Skin of body (tissue), 2 donors: Measurements from ENCODE around the gene B4GALT5. TPM values are rescaled to one million over a fixed set of nuclear protein-coding genes. Genes with fewer than 3 reads are reported as not detected.

Experiments
- DNase-seq: peaks from one replicate; lab custom pipeline; 2025; lab: John Stamatoyannopoulos, UW
- total RNA-seq: library from RNA; depleted of rRNA; stranded (reverse); fragments of >200 nt; gene quantifications from one replicate; pipeline ENCODE4 v1.2.3, GENCODE V29; 2014

The B4GALT5 gene
- total RNA-seq, 1 donor from 2014 or later = 16.2 TPM

- no peak for DNase-seq
These were observed 12.4 kb downstream of the B4GALT5 start for GRCh38 chr20:49701241-49701790.

DNA sequence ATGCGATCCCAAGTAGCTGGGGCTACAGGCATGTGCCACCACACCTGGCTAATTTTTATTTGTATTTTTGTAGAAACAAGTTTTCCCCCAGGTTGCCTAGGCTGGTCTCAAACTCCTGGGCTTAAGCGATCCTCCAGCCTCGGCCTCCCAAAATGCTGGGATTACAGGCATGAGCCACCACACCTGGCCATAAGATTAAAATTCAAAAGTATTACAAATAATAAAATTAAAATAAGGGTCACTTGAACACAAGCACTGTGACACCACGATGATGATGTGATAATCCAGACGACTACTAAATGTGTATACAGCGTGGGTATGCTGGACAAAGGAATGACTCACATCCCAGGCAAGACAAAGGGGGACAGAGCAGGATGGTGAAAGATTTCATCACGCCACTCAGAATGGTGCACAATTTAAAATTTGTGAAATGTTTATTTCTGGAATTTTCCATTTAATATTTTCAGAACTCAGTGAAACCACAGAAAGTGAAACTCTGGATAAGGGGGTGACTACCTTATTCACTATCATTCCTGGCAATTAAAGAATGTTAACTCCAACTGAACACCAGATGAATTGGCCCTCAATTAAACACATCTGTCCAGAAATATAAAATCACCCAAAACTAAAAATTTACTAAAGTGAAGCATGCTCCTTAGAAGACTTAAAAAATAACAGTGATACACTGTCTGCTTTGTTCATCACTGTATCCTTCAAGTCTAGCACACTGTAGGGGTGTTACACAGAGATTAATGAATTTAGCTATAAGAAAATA lies 13.1 kb downstream of the B4GALT5 start:
- no peak for DNase-seq

DNA sequence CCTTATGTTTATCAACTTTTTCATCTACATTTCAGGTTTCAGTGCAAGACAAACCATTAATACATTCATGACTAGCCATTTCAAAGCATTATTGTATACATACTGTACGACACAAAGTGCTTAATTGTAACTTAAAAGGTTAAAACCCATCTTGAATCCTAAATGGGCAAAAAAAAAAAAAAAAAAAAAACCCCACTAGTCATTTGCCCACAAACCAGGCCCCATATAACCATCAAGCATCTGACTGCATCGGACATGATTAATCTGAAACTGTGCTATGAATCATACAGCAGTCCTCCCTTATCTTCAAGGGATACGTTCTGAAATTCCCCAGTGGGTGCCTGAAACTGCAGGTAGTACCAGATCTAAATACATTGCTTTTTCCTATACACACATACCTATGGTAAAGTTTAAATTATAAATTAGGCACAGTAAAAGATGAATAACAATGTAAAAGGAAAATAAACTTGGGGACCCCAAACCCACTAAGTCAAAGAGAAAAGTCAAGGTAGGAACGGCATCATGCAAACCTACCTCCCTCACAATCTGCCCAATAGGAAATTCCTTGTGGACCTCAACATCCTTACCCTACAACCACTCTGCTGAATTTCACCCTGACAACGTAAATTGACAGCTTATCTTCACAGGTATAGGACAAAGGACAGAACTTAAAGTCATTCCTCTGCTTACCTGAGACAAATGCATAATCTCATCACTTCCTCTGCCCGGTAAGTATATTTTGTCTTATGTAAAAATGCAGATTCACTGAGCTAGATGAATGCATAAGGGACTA lies 14.3 kb downstream of the B4GALT5 start:
- no peak for DNase-seq

GRCh38 chr20:49698477-49698876 lies 15.2 kb downstream of the B4GALT5 start:
- DNase-seq = no peak

- no peak for DNase-seq
These were observed 16.6 kb downstream of the B4GALT5 start for GRCh38 chr20:49697071-49697470.

GRCh38 chr20:49696594-49696993 lies 17.1 kb downstream of the B4GALT5 start:
- no peak for DNase-seq

GRCh38 chr20:49695830-49696229 lies 17.8 kb downstream of the B4GALT5 start:
- peak; percentile 25 for DNase-seq

DNA sequence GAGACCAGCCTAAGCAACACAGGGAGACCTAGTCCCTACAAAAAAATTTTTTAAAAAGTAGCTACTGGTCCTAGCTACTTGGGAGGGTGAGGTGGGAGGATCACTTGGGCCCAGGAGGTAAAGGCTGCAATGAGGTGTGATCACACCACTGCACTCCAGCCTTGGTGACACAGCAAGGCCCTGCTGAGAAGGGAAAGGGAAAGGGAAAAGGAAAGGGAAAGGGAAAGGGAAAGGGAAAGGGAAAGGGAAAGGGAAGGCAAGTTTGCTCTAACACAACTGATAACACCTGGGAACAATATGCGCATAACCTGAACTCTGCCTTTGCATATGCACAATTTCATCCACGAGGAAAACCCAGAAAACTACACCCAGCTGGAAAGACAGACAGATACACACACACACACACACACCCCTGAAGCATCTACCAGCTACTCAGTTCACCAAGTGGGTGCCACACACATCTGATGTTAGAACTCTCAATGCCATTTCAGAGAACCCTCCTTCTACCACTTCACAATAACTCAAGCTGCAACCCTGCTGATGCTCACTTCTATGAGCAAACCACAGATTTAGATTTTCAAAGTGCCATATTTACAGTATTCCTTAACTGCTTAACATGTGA lies 19.1 kb downstream of the B4GALT5 start:
- DNase-seq = no peak

GRCh38 chr20:49693435-49694171 lies 20.1 kb downstream of the B4GALT5 start:
- DNase-seq = no peak

DNA sequence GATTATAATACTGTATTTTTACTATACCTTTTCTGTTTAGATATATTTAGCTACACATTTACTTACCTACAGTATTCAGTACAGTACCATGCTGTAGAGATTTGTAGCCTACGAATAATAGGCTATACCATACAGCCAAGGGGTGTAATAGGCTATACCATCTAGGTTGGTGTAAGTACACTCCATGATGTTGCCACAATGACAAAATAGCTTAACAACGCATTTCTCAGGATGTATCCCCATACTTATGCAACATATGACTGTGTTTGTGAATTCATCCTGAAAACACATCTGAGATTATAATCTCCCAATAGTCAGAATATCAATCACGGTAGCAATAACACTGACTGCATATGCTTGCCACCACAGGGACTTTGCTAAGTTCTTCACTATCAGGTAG lies 20.7 kb downstream of the B4GALT5 start:
- DNase-seq = no peak

DNA sequence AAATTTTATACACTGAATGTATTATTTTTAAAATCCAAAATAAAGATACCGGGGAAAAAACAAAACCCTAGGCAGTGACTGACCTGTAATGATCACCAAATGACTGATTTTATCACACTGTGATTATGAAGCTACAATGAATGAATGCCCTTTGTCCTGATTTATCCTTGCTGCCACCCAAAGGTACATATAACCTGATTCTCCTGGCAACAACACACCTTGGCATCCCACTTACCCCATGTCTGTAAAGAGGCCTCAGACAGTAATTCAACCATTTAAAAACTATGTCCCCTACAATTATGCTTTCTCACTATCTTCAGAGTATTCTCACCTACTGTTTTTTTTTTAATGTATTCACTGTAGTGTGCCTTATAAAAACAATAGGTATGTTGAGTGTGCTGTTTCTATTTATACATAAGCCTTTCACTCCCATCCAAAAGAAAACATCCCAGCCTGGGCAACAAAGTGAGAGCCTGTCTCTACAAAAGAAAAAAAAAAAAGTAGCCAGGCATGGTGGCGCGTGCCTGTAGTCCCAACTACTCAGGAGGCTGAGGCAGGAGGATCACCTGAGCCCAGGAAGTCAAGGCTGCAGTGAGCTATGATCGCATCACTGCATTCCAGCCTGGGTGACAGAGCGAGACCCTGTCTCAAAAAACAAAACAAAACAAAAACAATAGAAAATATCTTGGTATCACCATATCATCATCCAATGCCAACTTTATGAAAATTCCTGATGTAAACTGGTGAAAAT lies 21.7 kb downstream of the B4GALT5 start:
- DNase-seq = no peak

DNA sequence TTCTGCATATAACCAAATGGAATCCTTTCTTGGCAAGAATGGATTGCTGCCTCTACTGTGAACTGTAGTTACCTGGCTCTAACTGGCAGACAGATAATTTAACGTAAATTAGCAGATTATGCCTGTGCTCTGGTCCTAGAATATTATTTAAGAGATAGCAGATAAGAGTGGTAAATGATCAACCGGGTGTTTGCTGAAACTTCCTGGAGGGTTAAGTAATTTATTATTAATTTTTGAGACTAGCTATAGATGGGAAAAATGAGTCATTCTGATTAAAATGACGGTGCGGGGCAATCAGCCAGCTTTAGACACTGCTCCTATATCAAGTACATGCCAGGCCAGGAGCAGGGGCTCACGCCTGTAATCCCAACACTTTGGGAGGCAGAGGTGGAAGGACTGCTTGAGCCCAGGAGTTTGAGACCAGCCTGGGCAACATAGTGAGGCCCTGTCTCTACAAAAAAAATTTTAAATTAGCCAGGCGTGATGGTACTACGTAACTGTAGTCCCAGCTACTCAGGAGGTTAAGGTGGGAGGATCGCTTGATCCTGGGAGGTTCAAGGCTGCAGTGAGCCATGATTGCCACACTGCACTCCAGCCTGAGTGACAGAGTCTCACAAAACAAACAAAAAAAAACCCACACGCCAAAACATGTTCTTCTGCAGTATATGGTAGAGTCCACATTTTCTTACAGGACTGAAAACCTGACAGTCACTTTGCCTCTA lies 22.6 kb downstream of the B4GALT5 start:
- no peak for DNase-seq

DNA sequence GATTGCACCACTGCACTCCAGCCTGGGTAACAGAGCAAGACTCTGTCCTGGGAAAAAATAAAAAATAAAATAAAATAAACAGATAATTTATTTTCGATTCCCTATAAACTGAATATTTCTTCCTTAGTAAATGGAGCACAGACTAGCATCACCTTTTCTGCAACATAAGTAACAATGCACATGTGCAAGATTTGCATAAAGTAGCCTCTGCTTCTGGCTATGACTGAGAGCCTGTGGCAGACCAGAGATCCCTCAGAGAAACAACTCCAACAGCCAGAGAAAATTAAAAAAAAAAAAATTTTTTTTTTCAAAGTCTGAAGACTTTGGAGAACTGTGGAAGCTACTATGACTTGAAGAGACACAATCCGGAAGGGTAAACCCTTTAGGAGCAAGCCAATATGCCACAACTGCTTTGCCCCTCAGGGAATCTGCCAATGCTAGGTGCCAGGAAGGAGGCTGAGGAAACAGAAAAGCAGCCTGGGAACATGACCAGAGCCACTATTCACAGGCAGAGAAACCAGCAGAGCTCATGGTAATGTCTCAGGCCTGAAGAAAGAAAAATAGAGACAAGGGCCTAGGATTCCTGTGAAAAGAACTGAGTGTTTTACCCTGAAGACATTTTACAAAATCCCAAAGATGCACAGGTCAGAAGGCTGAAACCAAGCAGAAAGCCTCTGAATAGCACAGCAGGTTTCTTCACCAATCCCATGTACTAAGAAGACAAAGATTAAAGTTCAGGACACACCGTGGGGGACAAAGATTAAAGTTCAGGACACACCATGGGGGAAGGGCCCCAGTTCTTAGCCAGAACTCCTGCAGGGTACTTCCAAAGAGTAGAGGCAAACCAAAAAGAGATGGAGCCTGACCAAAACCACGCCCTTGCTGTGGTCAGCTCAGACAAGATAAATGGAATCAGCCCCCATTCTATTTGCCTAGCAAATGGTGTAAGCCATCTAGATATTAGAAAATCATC lies 25.8 kb downstream of the B4GALT5 start:
- DNase-seq = no peak

DNA sequence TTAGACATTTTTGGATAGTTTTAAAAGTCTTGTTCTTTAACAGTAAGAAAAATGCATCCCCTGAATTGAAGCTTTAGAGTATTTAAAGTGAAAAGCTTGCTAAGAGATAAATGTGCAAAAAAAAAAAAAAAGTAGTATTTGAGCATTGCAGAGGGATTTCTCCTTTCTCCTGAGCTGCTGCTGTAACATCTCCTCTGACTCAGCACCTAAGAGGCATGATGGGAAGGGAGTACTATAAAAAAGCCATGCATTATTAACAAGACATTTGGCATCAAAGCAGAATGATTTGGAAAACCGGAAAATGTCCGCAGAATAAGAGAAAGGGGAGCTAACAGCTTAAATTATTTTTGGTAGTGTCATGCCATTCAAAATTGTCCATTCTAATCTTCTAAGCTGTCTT lies 27.9 kb downstream of the B4GALT5 start:
- DNase-seq = no peak

DNA sequence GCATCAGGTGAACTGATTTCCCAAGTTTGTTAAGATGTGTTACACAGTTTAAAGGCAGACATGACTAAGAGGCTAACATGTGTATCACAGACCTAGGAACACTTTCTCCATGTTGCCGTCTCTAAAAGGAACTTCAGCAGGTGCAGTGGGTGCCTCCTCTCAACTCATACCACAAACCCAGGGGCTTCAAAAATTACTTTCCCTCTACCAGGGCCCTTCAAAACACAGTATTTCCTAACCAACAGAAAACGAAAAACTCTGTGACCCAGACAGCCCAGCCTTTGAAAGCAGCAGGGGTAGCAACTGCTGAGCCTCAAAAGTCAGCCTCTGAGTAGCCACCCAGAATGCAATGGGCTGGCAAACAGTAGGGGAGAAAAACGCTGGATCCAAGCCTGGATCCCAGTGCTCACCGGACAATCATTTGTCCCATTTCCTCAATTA lies 28.5 kb downstream of the B4GALT5 start:
- no peak for DNase-seq

DNA sequence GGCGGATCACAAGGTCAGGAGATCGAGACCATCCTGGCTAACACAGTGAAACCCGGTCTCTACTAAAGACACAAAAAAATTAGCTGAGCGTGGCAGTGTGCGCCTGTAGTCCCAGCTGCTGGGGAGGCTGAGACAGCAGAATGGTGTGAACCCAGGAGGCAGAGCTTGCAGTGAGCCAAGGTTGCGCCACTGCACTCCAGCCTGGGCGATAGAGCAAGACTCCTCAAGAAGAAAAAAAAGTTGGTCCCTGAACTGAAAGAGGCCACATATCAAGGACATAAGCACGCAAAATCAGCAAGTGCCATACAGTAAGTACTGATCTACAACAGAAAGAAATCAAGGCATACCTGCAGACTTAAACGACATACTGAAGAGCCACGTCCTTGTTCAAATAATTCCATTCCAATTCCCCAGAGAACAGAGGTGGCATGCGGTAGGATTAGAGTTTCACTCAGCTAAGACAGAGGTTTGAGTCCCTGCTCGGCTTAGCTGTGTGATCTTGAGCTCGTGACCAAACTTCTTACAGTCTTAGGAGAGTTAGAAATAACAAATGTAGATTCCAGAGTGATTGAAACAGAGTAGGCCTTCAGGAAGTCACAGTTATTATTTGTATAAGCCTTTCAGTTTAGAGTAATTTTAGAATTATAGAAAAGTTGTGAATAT lies 29.2 kb downstream of the B4GALT5 start:
- no peak for DNase-seq

GRCh38 chr20:49682798-49683197 lies 30.9 kb downstream of the B4GALT5 start:
- DNase-seq = no peak

DNA sequence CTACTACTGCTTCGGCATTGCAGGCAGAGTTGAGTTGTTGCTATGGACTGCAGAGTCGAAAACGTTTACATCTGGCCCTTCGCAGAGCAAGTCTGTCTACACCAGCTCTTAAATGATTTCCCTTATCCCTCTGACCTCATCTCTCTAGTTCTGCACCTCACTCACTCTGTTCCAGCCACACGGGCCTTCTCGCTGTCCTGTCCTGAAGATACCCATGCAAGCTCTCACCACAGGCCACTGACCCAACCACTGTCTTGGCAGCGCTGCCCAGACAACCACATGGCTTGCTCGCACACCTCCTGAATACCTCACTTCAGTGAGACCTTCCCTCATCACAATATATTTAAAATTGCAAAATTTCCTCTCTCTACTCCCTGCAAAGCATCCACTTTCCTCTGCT lies 31.4 kb downstream of the B4GALT5 start:
- no peak for DNase-seq
